ENCODE results near the gene GLB1L2.

- TF ChIP-seq, protein P1, sequence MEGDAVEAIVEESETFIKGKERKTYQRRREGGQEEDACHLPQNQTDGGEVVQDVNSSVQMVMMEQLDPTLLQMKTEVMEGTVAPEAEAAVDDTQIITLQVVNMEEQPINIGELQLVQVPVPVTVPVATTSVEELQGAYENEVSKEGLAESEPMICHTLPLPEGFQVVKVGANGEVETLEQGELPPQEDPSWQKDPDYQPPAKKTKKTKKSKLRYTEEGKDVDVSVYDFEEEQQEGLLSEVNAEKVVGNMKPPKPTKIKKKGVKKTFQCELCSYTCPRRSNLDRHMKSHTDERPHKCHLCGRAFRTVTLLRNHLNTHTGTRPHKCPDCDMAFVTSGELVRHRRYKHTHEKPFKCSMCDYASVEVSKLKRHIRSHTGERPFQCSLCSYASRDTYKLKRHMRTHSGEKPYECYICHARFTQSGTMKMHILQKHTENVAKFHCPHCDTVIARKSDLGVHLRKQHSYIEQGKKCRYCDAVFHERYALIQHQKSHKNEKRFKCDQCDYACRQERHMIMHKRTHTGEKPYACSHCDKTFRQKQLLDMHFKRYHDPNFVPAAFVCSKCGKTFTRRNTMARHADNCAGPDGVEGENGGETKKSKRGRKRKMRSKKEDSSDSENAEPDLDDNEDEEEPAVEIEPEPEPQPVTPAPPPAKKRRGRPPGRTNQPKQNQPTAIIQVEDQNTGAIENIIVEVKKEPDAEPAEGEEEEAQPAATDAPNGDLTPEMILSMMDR (IDR thresholded peaks at IDR 0.05), result no peak
- no peak for TF ChIP-seq EP300 (IDR thresholded peaks at IDR 0.05)
- no peak for TF ChIP-seq POLR2A (IDR thresholded peaks at IDR 0.05)
- TF ChIP-seq POLR2AphosphoS5 (IDR thresholded peaks at IDR 0.05), result no peak
Measured at GRCh38 chr11:134340354-134340964, 8.7 kb downstream of the GLB1L2 start.

Data from sigmoid colon (tissue), 4 donors.